ENCODE data around the gene TEX2.

The TEX2 gene

DNA sequence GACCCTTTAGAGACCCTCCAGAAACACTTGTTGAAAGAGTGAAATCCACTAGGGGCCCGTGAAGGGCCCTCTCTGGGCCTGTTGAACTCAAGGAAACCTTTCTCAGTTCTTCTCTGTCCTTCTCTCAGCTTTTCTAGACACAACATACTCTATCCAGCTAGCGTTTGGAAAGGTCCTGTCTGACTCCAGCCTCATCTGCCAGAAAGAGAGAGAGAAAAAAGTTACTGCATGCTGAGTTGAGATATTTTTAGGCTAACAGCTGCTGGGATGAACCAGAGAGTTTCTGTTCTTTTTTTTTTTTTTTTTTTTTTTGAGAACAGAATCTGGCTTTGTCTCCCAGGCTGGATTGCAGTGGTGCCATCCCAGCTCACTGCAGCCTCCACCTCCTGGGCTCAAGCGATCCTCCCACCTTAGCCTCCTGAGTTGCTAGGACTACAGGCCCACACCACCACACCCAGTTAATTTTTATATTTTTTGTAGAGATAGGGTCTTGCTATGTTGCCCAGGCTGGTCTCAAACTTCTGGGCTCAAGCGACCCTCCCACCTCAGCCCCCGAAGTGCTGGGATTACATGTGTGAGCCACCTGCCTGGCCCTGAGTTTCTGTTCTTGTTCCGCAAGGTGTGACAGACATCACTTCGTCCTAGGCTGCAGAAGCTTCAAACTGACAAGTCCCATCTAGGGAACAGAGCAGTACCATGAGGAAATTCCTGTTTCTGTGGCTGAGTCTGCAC lies 14.9 kb upstream of the TEX2 start:
- TF ChIP-seq, protein P1, sequence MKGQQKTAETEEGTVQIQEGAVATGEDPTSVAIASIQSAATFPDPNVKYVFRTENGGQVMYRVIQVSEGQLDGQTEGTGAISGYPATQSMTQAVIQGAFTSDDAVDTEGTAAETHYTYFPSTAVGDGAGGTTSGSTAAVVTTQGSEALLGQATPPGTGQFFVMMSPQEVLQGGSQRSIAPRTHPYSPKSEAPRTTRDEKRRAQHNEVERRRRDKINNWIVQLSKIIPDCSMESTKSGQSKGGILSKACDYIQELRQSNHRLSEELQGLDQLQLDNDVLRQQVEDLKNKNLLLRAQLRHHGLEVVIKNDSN (IDR thresholded peaks at IDR 0.05) = no peak
- no peak for TF ChIP-seq RAD21 (IDR thresholded peaks at IDR 0.05; ENCODE audit: low read depth)
- TF ChIP-seq CREB1 (IDR thresholded peaks at IDR 0.05; ENCODE audit: low read depth) = no peak
- no peak for TF ChIP-seq NFIC (IDR thresholded peaks at IDR 0.05)
- TF ChIP-seq FOXM1 (IDR thresholded peaks at IDR 0.05; ENCODE audit: borderline replicate concordance, low read depth) = no peak
- no peak for TF ChIP-seq EGR1 (IDR thresholded peaks at IDR 0.05)
- TF ChIP-seq YY1 (IDR thresholded peaks at IDR 0.05; ENCODE audit: low read depth) = no peak
- TF ChIP-seq TCF12 (IDR thresholded peaks at IDR 0.05; ENCODE audit: low read depth) = no peak
- TF ChIP-seq CEBPB (IDR thresholded peaks at IDR 0.05) = no peak
- no peak for TF ChIP-seq REST (IDR thresholded peaks at IDR 0.05; ENCODE audit: low read depth)
- TF ChIP-seq MAX (IDR thresholded peaks at IDR 0.05) = no peak
- TF ChIP-seq EP300 (IDR thresholded peaks at IDR 0.05; ENCODE audit: borderline replicate concordance) = no peak
- no peak for TF ChIP-seq ZBTB7A (IDR thresholded peaks at IDR 0.05; ENCODE audit: low read depth)
- no peak for TF ChIP-seq TAF1 (IDR thresholded peaks at IDR 0.05; ENCODE audit: low read depth)

- TF ChIP-seq RAD21 (IDR thresholded peaks at IDR 0.05; ENCODE audit: low read depth) (no peak), CEBPB (IDR thresholded peaks at IDR 0.05) (no peak), FOXM1 (IDR thresholded peaks at IDR 0.05; ENCODE audit: borderline replicate concordance, low read depth) (no peak), TEAD4 (IDR thresholded peaks at IDR 0.05) (no peak), TAF1 (IDR thresholded peaks at IDR 0.05; ENCODE audit: low read depth) (no peak), YY1 (IDR thresholded peaks at IDR 0.05; ENCODE audit: low read depth) (no peak), NFIC (IDR thresholded peaks at IDR 0.05) (no peak)
- TF ChIP-seq, protein P1 (IDR thresholded peaks at IDR 0.05) = no peak
Measured at GRCh38 chr17:64276961-64277505, 14.0 kb upstream of the TEX2 start.

GRCh38 chr17:64275016-64275415 lies 12.0 kb upstream of the TEX2 start:
- TF ChIP-seq TEAD4 (IDR thresholded peaks at IDR 0.05) (no peak), CREB1 (IDR thresholded peaks at IDR 0.05; ENCODE audit: low read depth) (no peak), YY1 (IDR thresholded peaks at IDR 0.05; ENCODE audit: low read depth) (no peak), EGR1 (IDR thresholded peaks at IDR 0.05) (no peak), FOXM1 (IDR thresholded peaks at IDR 0.05; ENCODE audit: borderline replicate concordance, low read depth) (no peak), TCF12 (IDR thresholded peaks at IDR 0.05; ENCODE audit: low read depth) (no peak), EP300 (IDR thresholded peaks at IDR 0.05; ENCODE audit: borderline replicate concordance) (no peak), CEBPB (IDR thresholded peaks at IDR 0.05) (no peak), REST (IDR thresholded peaks at IDR 0.05; ENCODE audit: low read depth) (no peak), MAX (IDR thresholded peaks at IDR 0.05) (no peak), NFIC (IDR thresholded peaks at IDR 0.05) (no peak), ZBTB7A (IDR thresholded peaks at IDR 0.05; ENCODE audit: low read depth) (no peak), TAF1 (IDR thresholded peaks at IDR 0.05; ENCODE audit: low read depth) (no peak), RAD21 (IDR thresholded peaks at IDR 0.05; ENCODE audit: low read depth) (no peak)
- TF ChIP-seq, protein P1 (IDR thresholded peaks at IDR 0.05) = no peak

DNA sequence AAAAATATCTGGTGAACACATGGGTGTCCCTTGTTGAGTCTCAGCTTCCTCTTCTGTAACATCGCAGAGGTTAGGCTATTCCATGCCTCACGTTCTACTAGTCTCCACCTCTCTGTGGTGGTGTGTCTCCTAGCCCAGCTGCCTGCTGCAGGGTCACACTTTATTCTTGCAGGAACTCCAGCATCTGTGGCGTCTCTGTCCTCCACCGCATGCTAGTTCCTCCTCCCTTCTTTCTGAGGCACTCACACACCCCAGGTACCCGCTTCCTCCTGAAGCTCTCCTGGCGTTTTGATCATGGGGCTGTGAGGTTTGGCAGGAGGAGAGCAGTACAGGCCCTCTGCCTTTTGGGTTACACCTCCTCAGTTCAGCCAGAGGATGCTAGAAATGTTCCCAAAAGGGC lies 9.9 kb upstream of the TEX2 start:
- TF ChIP-seq TAF1 (IDR thresholded peaks at IDR 0.05; ENCODE audit: low read depth) (no peak), NFIC (IDR thresholded peaks at IDR 0.05) (no peak), EGR1 (IDR thresholded peaks at IDR 0.05) (no peak)

DNA sequence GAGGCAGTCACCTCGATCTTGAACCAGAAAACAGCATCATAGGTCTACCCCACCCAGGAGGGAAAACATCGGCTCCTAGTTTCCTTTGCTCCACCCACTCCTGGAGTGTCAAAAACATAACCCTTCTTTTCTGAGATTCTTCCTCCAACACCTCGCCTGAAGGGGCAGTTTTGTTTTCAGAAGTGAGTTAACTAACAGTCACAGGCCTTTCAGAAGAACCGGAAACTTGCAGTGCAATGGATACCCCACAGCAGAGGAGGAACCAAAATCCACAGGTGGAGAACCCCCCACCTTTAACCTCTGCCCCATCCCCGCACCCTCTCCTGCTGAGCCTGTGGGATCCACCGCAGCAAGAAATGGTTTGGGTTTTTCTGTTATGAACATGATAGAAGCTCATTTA lies 7.8 kb upstream of the TEX2 start:
- no peak for TF ChIP-seq REST (IDR thresholded peaks at IDR 0.05; ENCODE audit: low read depth)
- TF ChIP-seq TAF1 (IDR thresholded peaks at IDR 0.05; ENCODE audit: low read depth) = no peak
- no peak for TF ChIP-seq YY1 (IDR thresholded peaks at IDR 0.05; ENCODE audit: low read depth)
- no peak for TF ChIP-seq EP300 (IDR thresholded peaks at IDR 0.05; ENCODE audit: borderline replicate concordance)
- no peak for TF ChIP-seq CREB1 (IDR thresholded peaks at IDR 0.05; ENCODE audit: low read depth)
- no peak for TF ChIP-seq CEBPB (IDR thresholded peaks at IDR 0.05)
- no peak for TF ChIP-seq TCF12 (IDR thresholded peaks at IDR 0.05; ENCODE audit: low read depth)
- no peak for TF ChIP-seq TEAD4 (IDR thresholded peaks at IDR 0.05)
- no peak for TF ChIP-seq EGR1 (IDR thresholded peaks at IDR 0.05)
- TF ChIP-seq, protein P1 (IDR thresholded peaks at IDR 0.05) = no peak
- TF ChIP-seq NFIC (IDR thresholded peaks at IDR 0.05) = no peak
